PC-3 (cell line): ENCODE measurements around the gene KDELR1. TPM values are rescaled to one million over a fixed set of nuclear protein-coding genes. Genes with fewer than 3 reads are reported as not detected.

Experiments
- ATAC-seq: fragments of 200-7000 bp; cut with Tn5 transposase; 2 replicates; pipeline ENCODE4 v1.9.1; 2020; ENCODE audit warnings: mild to moderate bottlenecking, moderate library complexity
- BruUV-seq: library from RNA; stranded (reverse); fragments of 400-500 nt; replicated peaks from 2 replicates; lab custom pipeline; 2021; lab: Mats Ljungman, UMichigan
- CTCF ChIA-PET: fragments of 300-600 bp; sonication (Branson Sonifier 250); formaldehyde crosslinking; loops from one replicate; lab custom pipeline; 2022; ENCODE audit warnings: antibody characterized with exemption; lab: Charles Lee
- POLR2A ChIA-PET: fragments of 300-600 bp; sonication (Branson Sonifier 250); formaldehyde crosslinking; loops from one replicate; lab custom pipeline; 2022; ENCODE audit warnings: antibody characterized with exemption; ENCODE audit not compliant: unreplicated experiment; lab: Charles Lee
- DNase-seq: peaks from one replicate; pipeline ENCODE4 v3.0.0-alpha.2; 2015
- H2AFZ ChIP-seq: fragments of 300-600 bp; sonication (generic); 2 replicates; pipeline ENCODE4 v1.6.0; 2016; ENCODE audit warnings: antibody characterized with exemption, low read length
- H3F3A ChIP-seq: fragments of 300-600 bp; sonication (generic); one replicate; pipeline ENCODE4 v1.6.0; 2017; ENCODE audit warnings: antibody characterized with exemption, low read length, control low read depth, mild to moderate bottlenecking; ENCODE audit not compliant: unreplicated experiment
- H3K27ac ChIP-seq: fragments of 300-600 bp; sonication (generic); 2 replicates; pipeline ENCODE4 v1.5.1; 2016; ENCODE audit warnings: mild to moderate bottlenecking, low read length
- H3K27me3 ChIP-seq: fragments of 300-600 bp; sonication (generic); 2 replicates; pipeline ENCODE4 v1.6.1; 2016; ENCODE audit warnings: low read length, mixed read lengths
- H3K36me3 ChIP-seq: fragments of 300-600 bp; sonication (generic); 2 replicates; pipeline ENCODE4 v1.6.1; 2016; ENCODE audit warnings: low read depth, mixed run types, low read length, mixed read lengths
- H3K4me1 ChIP-seq: fragments of 300-600 bp; sonication (generic); 2 replicates; pipeline ENCODE4 v1.5.1; 2016; ENCODE audit warnings: low read length; ENCODE audit not compliant: insufficient read depth
- H3K4me2 ChIP-seq: fragments of 300-600 bp; sonication (generic); 2 replicates; pipeline ENCODE4 v1.6.0; 2016; ENCODE audit warnings: low read length
- H3K4me3 ChIP-seq: fragments of 300-600 bp; sonication (generic); 2 replicates; pipeline ENCODE4 v1.5.1; 2016; ENCODE audit warnings: mild to moderate bottlenecking, low read length, mixed read lengths
- H3K79me2 ChIP-seq: fragments of 300-600 bp; sonication (generic); 2 replicates; pipeline ENCODE4 v1.6.1; 2017; ENCODE audit warnings: low read length, mixed read lengths
- H3K9ac ChIP-seq: fragments of 300-600 bp; sonication (generic); 2 replicates; pipeline ENCODE4 v1.6.0; 2016; ENCODE audit warnings: mild to moderate bottlenecking, low read length
- H3K9me2 ChIP-seq: fragments of 300-600 bp; sonication (generic); replicated peaks from 2 replicates; pipeline ENCODE4 v1.6.1; 2016; ENCODE audit warnings: mixed run types, low read length, mixed read lengths
- H3K9me3 ChIP-seq: fragments of 300-600 bp; sonication (generic); 2 replicates; pipeline ENCODE4 v1.6.1; 2016; ENCODE audit warnings: low read length, mixed read lengths
- H4K20me1 ChIP-seq: fragments of 300-600 bp; sonication (generic); 2 replicates; pipeline ENCODE4 v1.6.1; 2016; ENCODE audit warnings: low read length, mixed read lengths
- CTCF ChIP-seq: fragments of 300-600 bp; sonication (generic); conservative IDR thresholded peaks from 2 replicates; pipeline ENCODE4 v1.5.1; 2017; ENCODE audit warnings: antibody characterized with exemption, low read depth, mild to moderate bottlenecking, low read length
- EZH2 ChIP-seq: fragments of 300-600 bp; sonication (generic); IDR thresholded peaks from one replicate; pipeline ENCODE4 v1.6.1; 2017; ENCODE audit warnings: antibody characterized with exemption, mild to moderate bottlenecking, low read length; ENCODE audit not compliant: unreplicated experiment
- EZH2phosphoT487 ChIP-seq: fragments of 300-600 bp; sonication (generic); IDR thresholded peaks from 2 replicates; pipeline ENCODE4 v1.6.1; 2018; ENCODE audit warnings: mild to moderate bottlenecking, antibody characterized with exemption, low read length, borderline replicate concordance
- intact Hi-C: fragments of 100-400 bp; cut with micrococcal nuclease; formaldehyde crosslinking; loops from 2 replicates; pipeline ENCODE4 v1.9.0; 2023
- total RNA-seq: library from RNA; depleted of rRNA; stranded (reverse); fragments of >200 nt; gene quantifications from 2 replicates; pipeline ENCODE4 v1.2.3, GENCODE V29; 2014

The KDELR1 gene
- total RNA-seq, 1 experiment from 2014 or later: 90.2 TPM

GRCh38 chr19:48341515-48342413, 49.6 kb downstream of the KDELR1 start:
- no peak overlapping the region for H3K4me2 ChIP-seq
- H3K9me2 ChIP-seq: no peaks in the 10 kb centered on the region
- H3K27me3 ChIP-seq: no peaks in the 10 kb centered on the region
- no peak overlapping the region for H3K27ac ChIP-seq
- H3K4me1 ChIP-seq: peaks cover 12% of the 10 kb centered on the region
- H4K20me1 ChIP-seq: no peaks in the 10 kb centered on the region
- ChIA-PET CTCF (interaction anchor here (0.5 to 1.3 kb wide), 2 partner anchors 9 to 126 kb away, joined by 6 to 18 read pairs; no protein-coding TSS in a partner anchor), POLR2A (interaction anchor here (1.0 kb wide), 1 partner anchor 9 kb away, joined by 4 read pairs; no protein-coding TSS in a partner anchor)
- no peaks in the 10 kb centered on the region for H3K79me2 ChIP-seq
- TF ChIP-seq EZH2: no peak
- no peak for TF ChIP-seq EZH2phosphoT487
- no peak for TF ChIP-seq CTCF
- H3F3A ChIP-seq: no peaks in the 10 kb centered on the region
- intact Hi-C loops: no loop called here
- DNase-seq (no peak), ATAC-seq (no peak)
- no peak overlapping the region for H3K4me3 ChIP-seq
- no peaks in the 10 kb centered on the region for H3K9me3 ChIP-seq
- BruUV-seq: no TSS peak
- no peak overlapping the region for H2AFZ ChIP-seq
- no peak overlapping the region for H3K9ac ChIP-seq
- no peaks in the 10 kb centered on the region for H3K36me3 ChIP-seq

GRCh38 chr19:48340995-48341394, 50.4 kb downstream of the KDELR1 start:
- TF ChIP-seq EZH2phosphoT487 (no peak), EZH2 (no peak), CTCF (no peak)
- peak; percentile 86 for DNase-seq
- Histone ChIP-seq H4K20me1 (no peaks in the 10 kb centered on the region), H3K27me3 (no peaks in the 10 kb centered on the region), H3K4me2 (no peak overlapping the region), H3K9me2 (no peaks in the 10 kb centered on the region), H3K9ac (no peak overlapping the region), H3K36me3 (no peaks in the 10 kb centered on the region), H3K27ac (no peak overlapping the region), H3K4me1 (peaks cover 12% of the 10 kb centered on the region), H2AFZ (no peak overlapping the region), H3K4me3 (no peak overlapping the region), H3K79me2 (no peaks in the 10 kb centered on the region), H3K9me3 (no peaks in the 10 kb centered on the region), H3F3A (no peaks in the 10 kb centered on the region)
- ChIA-PET CTCF (interaction anchor here (0.5 to 1.3 kb wide), 3 partner anchors 8 to 127 kb away, joined by 5 to 18 read pairs (median 6); no protein-coding TSS in a partner anchor), POLR2A (interaction anchor here (0.5 to 1.0 kb wide), 2 partner anchors 8 to 13 kb away, joined by 4 read pairs; no protein-coding TSS in a partner anchor)
- BruUV-seq: no TSS peak
- intact Hi-C loops: no loop called here
- peak; percentile 97 for ATAC-seq
